IMR-90 (cell line): ENCODE results near the gene WNT7B. TPM values are rescaled to one million over a fixed set of nuclear protein-coding genes. Genes with fewer than 3 reads are reported as not detected.

ENCODE experiments used
- ATAC-seq: fragments of 200-7000 bp; cut with Tn5 transposase; 2 replicates; pipeline ENCODE4 v1.9.1; 2020; ENCODE audit warnings: low read depth, mild to moderate bottlenecking, moderate library complexity
- BruUV-seq: library from RNA; stranded (reverse); fragments of 400-500 nt; replicated peaks from 2 replicates; lab custom pipeline; 2021; lab: Mats Ljungman, UMichigan
- CTCF ChIA-PET: fragments of 300-600 bp; formaldehyde crosslinking; extraction: SDS; loops from one replicate; lab custom pipeline; 2021; ENCODE audit warnings: antibody characterized with exemption; lab: Yijun Ruan, JAX
- POLR2A ChIA-PET: fragments of 300-600 bp; sonication (Branson Sonifier 250); formaldehyde crosslinking; loops from one replicate; lab custom pipeline; 2022; ENCODE audit warnings: antibody characterized with exemption; ENCODE audit not compliant: unreplicated experiment; lab: Charles Lee
- DNase-seq: peaks from one replicate; pipeline ENCODE4 v3.0.0; 2013
- H2AFZ ChIP-seq: replicated peaks from 2 replicates; pipeline ENCODE3; 2013; ENCODE audit warnings: low read length, mild to moderate bottlenecking; ENCODE audit not compliant: poor library complexity
- H2AK5ac ChIP-seq: 2 replicates; pipeline ENCODE4 v1.6.1; 2013; ENCODE audit warnings: low read depth, low read length, inconsistent platforms
- H2AK9ac ChIP-seq: replicated peaks from 2 replicates; pipeline ENCODE3; 2013; ENCODE audit warnings: mild to moderate bottlenecking, low read depth, low read length, moderate library complexity; ENCODE audit not compliant: poor library complexity
- H2BK120ac ChIP-seq: 2 replicates; pipeline ENCODE4 v1.6.1; 2013; ENCODE audit warnings: low read depth, low read length, inconsistent platforms
- H2BK15ac ChIP-seq: 3 replicates; pipeline ENCODE4 v1.6.1; 2013; ENCODE audit warnings: low read depth, low read length, inconsistent platforms
- H2BK20ac ChIP-seq: 2 replicates; pipeline ENCODE4 v1.6.1; 2013; ENCODE audit warnings: low read depth, mild to moderate bottlenecking, inconsistent platforms, low read length, moderate library complexity
- H2BK5ac ChIP-seq: 2 replicates; pipeline ENCODE4 v1.6.1; 2013; ENCODE audit warnings: mild to moderate bottlenecking, low read depth, low read length, inconsistent platforms; ENCODE audit not compliant: poor library complexity, severe bottlenecking
- H3K14ac ChIP-seq: replicated peaks from 2 replicates; pipeline ENCODE4 v1.6.1; 2013; ENCODE audit warnings: low read depth, low read length, inconsistent platforms
- H3K18ac ChIP-seq: 2 replicates; pipeline ENCODE4 v1.6.1; 2013; ENCODE audit warnings: low read depth, low read length, control low read depth
- H3K23ac ChIP-seq: 2 replicates; pipeline ENCODE4 v1.6.1; 2013; ENCODE audit warnings: low read depth, low read length, inconsistent platforms
- H3K27ac ChIP-seq: 2 replicates; pipeline ENCODE4 v1.5.1; 2013; ENCODE audit warnings: mild to moderate bottlenecking, control low read depth, low read length; ENCODE audit not compliant: insufficient read depth
- H3K27me3 ChIP-seq: 2 replicates; pipeline ENCODE4 v1.6.1; 2013; ENCODE audit warnings: low read length; ENCODE audit not compliant: control insufficient read depth, insufficient read depth
- H3K36me3 ChIP-seq: 2 replicates; pipeline ENCODE4 v1.6.1; 2013; ENCODE audit warnings: low read length, mixed read lengths; ENCODE audit not compliant: control insufficient read depth, insufficient read depth
- H3K4ac ChIP-seq: 2 replicates; pipeline ENCODE4 v1.6.1; 2013; ENCODE audit warnings: low read depth, low read length, inconsistent platforms
- H3K4me1 ChIP-seq: 2 replicates; pipeline ENCODE4 v1.6.1; 2013; ENCODE audit warnings: low read length, mixed read lengths; ENCODE audit not compliant: control insufficient read depth, insufficient read depth
- H3K4me2 ChIP-seq: 2 replicates; pipeline ENCODE4 v1.6.1; 2013; ENCODE audit warnings: low read depth, mild to moderate bottlenecking, control low read depth, low read length, moderate library complexity
- H3K4me3 ChIP-seq: 2 replicates; pipeline ENCODE4 v1.5.1; 2013; ENCODE audit warnings: low read depth, mild to moderate bottlenecking, control low read depth, low read length, moderate library complexity; ENCODE audit not compliant: insufficient read depth
- H3K56ac ChIP-seq: 2 replicates; pipeline ENCODE4 v1.6.1; 2013; ENCODE audit warnings: low read length, inconsistent platforms; ENCODE audit not compliant: insufficient read depth; ENCODE audit errors: extremely low read depth
- H3K79me1 ChIP-seq, 2 experiments: 2 replicates each; pipeline ENCODE4 v1.6.1; 2013; ENCODE audit warnings: low read length in 2 of 2, inconsistent platforms in 1 of 2, low read depth in 1 of 2
- H3K9ac ChIP-seq: 2 replicates; pipeline ENCODE4 v1.6.1; 2013; ENCODE audit warnings: low read depth, low read length, control low read depth
- H3K9me1 ChIP-seq: 2 replicates; pipeline ENCODE4 v1.6.1; 2013; ENCODE audit warnings: low read length, inconsistent platforms; ENCODE audit not compliant: insufficient read depth
- H3K9me3 ChIP-seq: 2 replicates; pipeline ENCODE4 v1.6.1; 2013; ENCODE audit warnings: low read length; ENCODE audit not compliant: control insufficient read depth, insufficient read depth
- H4K20me1 ChIP-seq: 2 replicates; pipeline ENCODE4 v1.6.1; 2013; ENCODE audit warnings: low read length, inconsistent platforms; ENCODE audit not compliant: insufficient read depth
- H4K5ac ChIP-seq: 2 replicates; pipeline ENCODE4 v1.6.1; 2013; ENCODE audit warnings: mild to moderate bottlenecking, low read depth, low read length, control low read depth
- H4K8ac ChIP-seq, 2 experiments: 2 replicates each; pipeline ENCODE4 v1.6.1; 2013; ENCODE audit warnings: low read depth in 2 of 2, low read length in 2 of 2, control low read depth in 1 of 2, inconsistent platforms in 1 of 2
- H4K91ac ChIP-seq: 2 replicates; pipeline ENCODE4 v1.6.1; 2013; ENCODE audit warnings: low read depth, low read length, inconsistent platforms; ENCODE audit not compliant: insufficient read depth
- BHLHE40 ChIP-seq: fragments of 150-350 bp; IDR thresholded peaks from 2 replicates; pipeline ENCODE4 v1.6.1; 2016; ENCODE audit warnings: mild to moderate bottlenecking, low read depth, low read length
- CEBPB ChIP-seq: IDR thresholded peaks from 2 replicates; pipeline ENCODE4 v1.6.1; 2012; ENCODE audit warnings: low read depth, low read length, improper control_type of control experiment
- CHD1 ChIP-seq: IDR thresholded peaks from 2 replicates; pipeline ENCODE4 v1.6.1; 2012; ENCODE audit warnings: low read depth, low read length, improper control_type of control experiment
- FOS ChIP-seq: fragments of 150-350 bp; IDR thresholded peaks from 2 replicates; pipeline ENCODE4 v1.6.1; 2016; ENCODE audit warnings: low read depth, low read length
- MAFK ChIP-seq: IDR thresholded peaks from 2 replicates; pipeline ENCODE4 v1.6.1; 2012; ENCODE audit warnings: low read depth, low read length, improper control_type of control experiment
- MAZ ChIP-seq: IDR thresholded peaks from 2 replicates; pipeline ENCODE4 v1.6.1; 2012; ENCODE audit warnings: low read depth, mild to moderate bottlenecking, low read length, improper control_type of control experiment, moderate library complexity, borderline replicate concordance
- MXI1 ChIP-seq: IDR thresholded peaks from 2 replicates; pipeline ENCODE4 v1.6.1; 2012; ENCODE audit warnings: low read depth, mild to moderate bottlenecking, low read length, moderate library complexity, borderline replicate concordance
- NFE2L2 ChIP-seq: fragments of 150-350 bp; IDR thresholded peaks from 2 replicates; pipeline ENCODE4 v1.6.1; 2016; ENCODE audit warnings: low read depth, mild to moderate bottlenecking, low read length
- POLR2A ChIP-seq: IDR thresholded peaks from 2 replicates; pipeline ENCODE4 v1.6.1; 2012; ENCODE audit warnings: mild to moderate bottlenecking, low read depth, low read length
- RAD21 ChIP-seq: IDR thresholded peaks from 2 replicates; pipeline ENCODE4 v1.6.1; 2012; ENCODE audit warnings: low read length, improper control_type of control experiment
- RCOR1 ChIP-seq: IDR thresholded peaks from 2 replicates; pipeline ENCODE4 v1.6.1; 2012; ENCODE audit warnings: mild to moderate bottlenecking, low read length, improper control_type of control experiment; ENCODE audit not compliant: insufficient replicate concordance
- RFX5 ChIP-seq: IDR thresholded peaks from 2 replicates; pipeline ENCODE4 v1.8.0; 2012; ENCODE audit warnings: low read depth, mild to moderate bottlenecking, low read length, moderate library complexity
- SMC3 ChIP-seq: fragments of 150-350 bp; IDR thresholded peaks from 2 replicates; pipeline ENCODE4 v1.6.1; 2016; ENCODE audit warnings: low read depth, mild to moderate bottlenecking, antibody characterized with exemption, low read length, moderate library complexity
- WGBS, 2 experiments: methylation state at CpG; one replicate each; pipeline versions ENCODE4 v1.1.5 to v1.1.7; 2013; ENCODE audit warnings: missing lambda C conversion rate in 2 of 2; ENCODE audit not compliant: insufficient read length in 1 of 2; ENCODE audit errors: extremely low coverage in 2 of 2; 5-methylcytosine and 5-hydroxymethylcytosine counted together
- dilution Hi-C: fragments of 300-500 bp; cut with HindIII; formaldehyde crosslinking; loops from one replicate; pipeline ENCODE4 v1.14.3; 2018; ENCODE audit warnings: low sequenced_read_pairs; ENCODE audit not compliant: unreplicated experiment
- in situ Hi-C: fragments of 300-500 bp; cut with MboI; formaldehyde crosslinking; loops from 3 replicates; pipeline ENCODE4 v1.14.3; 2019; ENCODE audit warnings: low sequenced_read_pairs, inconsistent platforms, mixed read lengths
- intact Hi-C: fragments of 100-400 bp; cut with micrococcal nuclease; formaldehyde crosslinking; loops from 2 replicates; pipeline ENCODE4 v1.10.0; 2022
- polyA plus RNA-seq, 3 experiments: library from polyadenylated mRNA; depleted of rRNA; stranded (reverse); fragments of >200 nt; gene quantifications; 2 replicates each; pipeline ENCODE4 v1.2.3, GENCODE V29; 2012; ENCODE audit warnings: low replicate concordance in 1 of 3
- total RNA-seq: library from RNA; depleted of rRNA; stranded (reverse); fragments of >200 nt; gene quantifications from 2 replicates; pipeline ENCODE4 v1.2.3, GENCODE V29; 2012
- TF ChIP-seq, protein P1 (sequence below): fragments of 150-350 bp; IDR thresholded peaks from 2 replicates; pipeline ENCODE4 v1.6.1; 2016; ENCODE audit warnings: low read depth, mild to moderate bottlenecking, low read length, moderate library complexity, borderline replicate concordance
- TF ChIP-seq, protein P2 (sequence below): fragments of 150-350 bp; IDR thresholded peaks from 2 replicates; pipeline ENCODE4 v1.6.1; 2017; ENCODE audit warnings: mild to moderate bottlenecking, antibody characterized with exemption, low read length, low read depth
- TF ChIP-seq, protein P3 (sequence below): conservative IDR thresholded peaks from 2 replicates; pipeline ENCODE4 v1.5.1; 2012; ENCODE audit warnings: mild to moderate bottlenecking, low read depth, low read length, improper control_type of control experiment

WNT7B gene
- total and polyA plus RNA-seq, 2 of the 4 experiments (the other 2 are of a cell fraction): under 0.01 to 0.15 TPM

DNA sequence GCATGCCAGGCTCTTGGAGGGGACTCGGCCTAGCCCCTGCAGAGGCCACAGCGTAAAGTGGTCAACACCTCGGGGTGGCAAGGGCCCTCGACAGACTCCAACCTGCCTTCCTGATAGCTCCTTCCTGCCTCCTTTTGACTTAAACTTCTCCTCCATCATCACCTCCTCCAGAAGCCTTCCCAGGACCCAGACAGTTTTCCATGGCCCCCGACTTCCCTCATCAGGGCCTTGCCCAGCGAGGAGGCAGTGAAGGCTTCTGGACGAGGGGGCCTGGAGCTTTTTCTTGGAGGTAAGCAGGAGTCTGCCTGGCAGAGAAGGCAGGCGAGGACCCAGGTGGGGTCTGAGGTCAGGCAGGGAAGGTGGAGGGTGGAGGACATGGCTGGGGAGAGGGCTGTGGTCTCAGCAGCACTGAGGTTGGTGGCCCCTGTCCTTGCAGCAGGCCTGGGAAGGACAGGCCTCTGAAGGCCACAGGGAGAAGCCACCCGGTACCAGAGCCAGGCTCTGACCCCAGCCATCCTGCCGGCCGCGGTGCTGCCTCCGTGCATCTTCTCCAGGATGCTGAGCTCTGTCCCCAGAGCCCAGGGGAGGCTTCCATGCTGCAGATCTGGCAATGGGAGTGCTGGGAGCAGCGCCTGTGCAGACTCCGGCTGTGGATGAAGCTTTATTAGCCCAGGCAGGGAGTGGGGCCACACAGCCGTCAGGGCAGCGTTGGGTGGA lies 81.4 kb downstream of the WNT7B start:
- Histone ChIP-seq H4K20me1 (no peaks in the 10 kb centered on the region), H3K36me3 (no peaks in the 10 kb centered on the region), H3K27ac (no peak overlapping the region), H3K9me1 (no peaks in the 10 kb centered on the region), H2AFZ (no peak overlapping the region), H2BK15ac (no peak overlapping the region), H4K91ac (no peak overlapping the region), H2AK5ac (no peak overlapping the region), H3K18ac (no peak overlapping the region), H3K27me3 (peaks cover 38% of the 10 kb centered on the region), H2BK20ac (no peak overlapping the region), H3K56ac (no peak overlapping the region), H3K14ac (no peak overlapping the region), H4K5ac (no peak overlapping the region), H3K4me1 (peaks cover 6% of the 10 kb centered on the region), H3K9ac (no peak overlapping the region), H3K23ac (no peak overlapping the region), H4K8ac (no peak overlapping the region), H3K4me2 (no peak overlapping the region), H3K4me3 (no peak overlapping the region), H2BK5ac (no peak overlapping the region), H2AK9ac (peak overlapping the region; percentile 42), H3K4ac (no peak overlapping the region), H3K9me3 (no peaks in the 10 kb centered on the region), H3K79me1 (no peaks in the 10 kb centered on the region), H2BK120ac (no peak overlapping the region)
- no TSS peak for BruUV-seq
- WGBS, 2 experiments: 88% methylated on average over 11 of the region's 17 CpGs; no CpG with 5 or more reads in 1 of the 2 experiments
- DNase-seq (no peak), ATAC-seq (no peak)
- ChIA-PET POLR2A (no interaction called here), CTCF (no interaction called here)
- TF ChIP-seq RAD21: no peak
- no peak for TF ChIP-seq NFE2L2
- no peak for TF ChIP-seq POLR2A
- TF ChIP-seq, protein P1, sequence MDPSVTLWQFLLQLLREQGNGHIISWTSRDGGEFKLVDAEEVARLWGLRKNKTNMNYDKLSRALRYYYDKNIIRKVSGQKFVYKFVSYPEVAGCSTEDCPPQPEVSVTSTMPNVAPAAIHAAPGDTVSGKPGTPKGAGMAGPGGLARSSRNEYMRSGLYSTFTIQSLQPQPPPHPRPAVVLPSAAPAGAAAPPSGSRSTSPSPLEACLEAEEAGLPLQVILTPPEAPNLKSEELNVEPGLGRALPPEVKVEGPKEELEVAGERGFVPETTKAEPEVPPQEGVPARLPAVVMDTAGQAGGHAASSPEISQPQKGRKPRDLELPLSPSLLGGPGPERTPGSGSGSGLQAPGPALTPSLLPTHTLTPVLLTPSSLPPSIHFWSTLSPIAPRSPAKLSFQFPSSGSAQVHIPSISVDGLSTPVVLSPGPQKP: no peak
- TF ChIP-seq CHD1: no peak
- no peak for TF ChIP-seq RCOR1
- no peak for TF ChIP-seq FOS
- TF ChIP-seq, protein P2, sequence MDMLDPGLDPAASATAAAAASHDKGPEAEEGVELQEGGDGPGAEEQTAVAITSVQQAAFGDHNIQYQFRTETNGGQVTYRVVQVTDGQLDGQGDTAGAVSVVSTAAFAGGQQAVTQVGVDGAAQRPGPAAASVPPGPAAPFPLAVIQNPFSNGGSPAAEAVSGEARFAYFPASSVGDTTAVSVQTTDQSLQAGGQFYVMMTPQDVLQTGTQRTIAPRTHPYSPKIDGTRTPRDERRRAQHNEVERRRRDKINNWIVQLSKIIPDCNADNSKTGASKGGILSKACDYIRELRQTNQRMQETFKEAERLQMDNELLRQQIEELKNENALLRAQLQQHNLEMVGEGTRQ: no peak
- TF ChIP-seq MXI1: no peak
- no peak for TF ChIP-seq MAZ
- TF ChIP-seq BHLHE40: no peak
- TF ChIP-seq MAFK: no peak
- no peak for TF ChIP-seq SMC3
- TF ChIP-seq, protein P3, sequence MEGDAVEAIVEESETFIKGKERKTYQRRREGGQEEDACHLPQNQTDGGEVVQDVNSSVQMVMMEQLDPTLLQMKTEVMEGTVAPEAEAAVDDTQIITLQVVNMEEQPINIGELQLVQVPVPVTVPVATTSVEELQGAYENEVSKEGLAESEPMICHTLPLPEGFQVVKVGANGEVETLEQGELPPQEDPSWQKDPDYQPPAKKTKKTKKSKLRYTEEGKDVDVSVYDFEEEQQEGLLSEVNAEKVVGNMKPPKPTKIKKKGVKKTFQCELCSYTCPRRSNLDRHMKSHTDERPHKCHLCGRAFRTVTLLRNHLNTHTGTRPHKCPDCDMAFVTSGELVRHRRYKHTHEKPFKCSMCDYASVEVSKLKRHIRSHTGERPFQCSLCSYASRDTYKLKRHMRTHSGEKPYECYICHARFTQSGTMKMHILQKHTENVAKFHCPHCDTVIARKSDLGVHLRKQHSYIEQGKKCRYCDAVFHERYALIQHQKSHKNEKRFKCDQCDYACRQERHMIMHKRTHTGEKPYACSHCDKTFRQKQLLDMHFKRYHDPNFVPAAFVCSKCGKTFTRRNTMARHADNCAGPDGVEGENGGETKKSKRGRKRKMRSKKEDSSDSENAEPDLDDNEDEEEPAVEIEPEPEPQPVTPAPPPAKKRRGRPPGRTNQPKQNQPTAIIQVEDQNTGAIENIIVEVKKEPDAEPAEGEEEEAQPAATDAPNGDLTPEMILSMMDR: no peak
- TF ChIP-seq CEBPB: no peak
- no peak for TF ChIP-seq RFX5
- in situ Hi-C loops: no loop called here
- dilution Hi-C loops: no loop called here
- intact Hi-C loops: no loop called here
